Measurements from ENCODE around the gene SERTAD2.

DNA sequence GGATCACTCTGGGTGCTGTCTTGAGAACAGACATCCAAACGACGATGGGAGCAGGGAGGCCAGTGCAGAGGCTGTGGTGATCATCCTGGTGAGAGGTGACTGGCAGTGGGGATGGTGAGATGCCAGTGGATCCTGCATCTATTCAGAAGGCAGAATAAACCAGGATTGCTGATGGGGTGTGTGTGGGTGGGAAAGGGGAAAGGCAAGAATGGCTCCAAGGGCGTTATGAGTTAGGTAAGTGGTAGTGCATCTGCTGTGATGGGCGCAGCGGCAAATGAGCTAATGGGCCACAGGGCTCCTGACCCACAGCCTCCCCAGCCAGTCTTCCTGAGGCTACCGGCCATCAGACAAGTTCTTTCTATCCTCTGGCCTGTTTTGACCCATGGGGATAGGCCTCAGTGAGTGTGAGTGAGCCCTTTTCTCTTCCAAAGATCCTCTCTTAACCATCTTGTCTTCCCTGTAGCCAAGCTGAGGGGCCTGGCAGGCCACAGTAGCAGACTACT, 29.6 kb downstream of the SERTAD2 start:
- TF ChIP-seq, protein P1, sequence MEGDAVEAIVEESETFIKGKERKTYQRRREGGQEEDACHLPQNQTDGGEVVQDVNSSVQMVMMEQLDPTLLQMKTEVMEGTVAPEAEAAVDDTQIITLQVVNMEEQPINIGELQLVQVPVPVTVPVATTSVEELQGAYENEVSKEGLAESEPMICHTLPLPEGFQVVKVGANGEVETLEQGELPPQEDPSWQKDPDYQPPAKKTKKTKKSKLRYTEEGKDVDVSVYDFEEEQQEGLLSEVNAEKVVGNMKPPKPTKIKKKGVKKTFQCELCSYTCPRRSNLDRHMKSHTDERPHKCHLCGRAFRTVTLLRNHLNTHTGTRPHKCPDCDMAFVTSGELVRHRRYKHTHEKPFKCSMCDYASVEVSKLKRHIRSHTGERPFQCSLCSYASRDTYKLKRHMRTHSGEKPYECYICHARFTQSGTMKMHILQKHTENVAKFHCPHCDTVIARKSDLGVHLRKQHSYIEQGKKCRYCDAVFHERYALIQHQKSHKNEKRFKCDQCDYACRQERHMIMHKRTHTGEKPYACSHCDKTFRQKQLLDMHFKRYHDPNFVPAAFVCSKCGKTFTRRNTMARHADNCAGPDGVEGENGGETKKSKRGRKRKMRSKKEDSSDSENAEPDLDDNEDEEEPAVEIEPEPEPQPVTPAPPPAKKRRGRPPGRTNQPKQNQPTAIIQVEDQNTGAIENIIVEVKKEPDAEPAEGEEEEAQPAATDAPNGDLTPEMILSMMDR (conservative IDR thresholded peaks at IDR 0.05; ENCODE audit: low read depth in 2 of 2), result no peak
- TF ChIP-seq, protein P2, sequence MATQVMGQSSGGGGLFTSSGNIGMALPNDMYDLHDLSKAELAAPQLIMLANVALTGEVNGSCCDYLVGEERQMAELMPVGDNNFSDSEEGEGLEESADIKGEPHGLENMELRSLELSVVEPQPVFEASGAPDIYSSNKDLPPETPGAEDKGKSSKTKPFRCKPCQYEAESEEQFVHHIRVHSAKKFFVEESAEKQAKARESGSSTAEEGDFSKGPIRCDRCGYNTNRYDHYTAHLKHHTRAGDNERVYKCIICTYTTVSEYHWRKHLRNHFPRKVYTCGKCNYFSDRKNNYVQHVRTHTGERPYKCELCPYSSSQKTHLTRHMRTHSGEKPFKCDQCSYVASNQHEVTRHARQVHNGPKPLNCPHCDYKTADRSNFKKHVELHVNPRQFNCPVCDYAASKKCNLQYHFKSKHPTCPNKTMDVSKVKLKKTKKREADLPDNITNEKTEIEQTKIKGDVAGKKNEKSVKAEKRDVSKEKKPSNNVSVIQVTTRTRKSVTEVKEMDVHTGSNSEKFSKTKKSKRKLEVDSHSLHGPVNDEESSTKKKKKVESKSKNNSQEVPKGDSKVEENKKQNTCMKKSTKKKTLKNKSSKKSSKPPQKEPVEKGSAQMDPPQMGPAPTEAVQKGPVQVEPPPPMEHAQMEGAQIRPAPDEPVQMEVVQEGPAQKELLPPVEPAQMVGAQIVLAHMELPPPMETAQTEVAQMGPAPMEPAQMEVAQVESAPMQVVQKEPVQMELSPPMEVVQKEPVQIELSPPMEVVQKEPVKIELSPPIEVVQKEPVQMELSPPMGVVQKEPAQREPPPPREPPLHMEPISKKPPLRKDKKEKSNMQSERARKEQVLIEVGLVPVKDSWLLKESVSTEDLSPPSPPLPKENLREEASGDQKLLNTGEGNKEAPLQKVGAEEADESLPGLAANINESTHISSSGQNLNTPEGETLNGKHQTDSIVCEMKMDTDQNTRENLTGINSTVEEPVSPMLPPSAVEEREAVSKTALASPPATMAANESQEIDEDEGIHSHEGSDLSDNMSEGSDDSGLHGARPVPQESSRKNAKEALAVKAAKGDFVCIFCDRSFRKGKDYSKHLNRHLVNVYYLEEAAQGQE (IDR thresholded peaks at IDR 0.05; ENCODE audit: unreplicated experiment), result no peak
- no peak for TF ChIP-seq EZH2phosphoT487 (IDR thresholded peaks at IDR 0.05; ENCODE audit: unreplicated experiment)

Data from GM23338 (cell line).